ENCODE data around the gene PRTN3.
"Not testable (repeated sequence)": the region's sequence is repeated elsewhere in the genome, so short reads cannot be mapped to it uniquely, and the experiment has no call there.

The PRTN3 gene

GRCh38 chr19:815775-816499 lies 24.9 kb upstream of the PRTN3 start:
- DNase-seq = no peak

GRCh38 chr19:816500-816857 lies 24.3 kb upstream of the PRTN3 start:
- DNase-seq = no peak

GRCh38 chr19:820212-820611 lies 20.6 kb upstream of the PRTN3 start:
- not testable (repeated sequence) for DNase-seq

GRCh38 chr19:821231-821824 lies 19.5 kb upstream of the PRTN3 start:
- no peak for DNase-seq

GRCh38 chr19:821825-822503 lies 18.8 kb upstream of the PRTN3 start, which contains the start of gene PLPPR3:
Gene PLPPR3 (minus strand): TSS chr19:821955. CDS start chr19:821559, 396 bp downstream.
- DNase-seq = no peak

GRCh38 chr19:823565-824121 lies 17.2 kb upstream of the PRTN3 start:
- no peak for DNase-seq

GRCh38 chr19:824885-825284 lies 15.9 kb upstream of the PRTN3 start:
- DNase-seq = no peak

- DNase-seq = no peak
Measured at GRCh38 chr19:825897-826644, 14.7 kb upstream of the PRTN3 start.

GRCh38 chr19:827314-827709 lies 13.5 kb upstream of the PRTN3 start:
- no peak for DNase-seq

- DNase-seq = no peak
Measured at GRCh38 chr19:827710-828321, 13.0 kb upstream of the PRTN3 start, which contains the start of gene AZU1. Gene AZU1 (plus strand): TSS chr19:827837. CDS start chr19:827847, 10 bp downstream.

GRCh38 chr19:829129-829758 lies 11.6 kb upstream of the PRTN3 start:
- DNase-seq = no peak

- DNase-seq = no peak
Measured at GRCh38 chr19:831407-832369, 9.1 kb upstream of the PRTN3 start.

GRCh38 chr19:834216-834615 lies 6.6 kb upstream of the PRTN3 start:
- DNase-seq = no peak

- DNase-seq = no peak
Measured at GRCh38 chr19:835210-835810, 5.5 kb upstream of the PRTN3 start.

GRCh38 chr19:842802-843179 lies 2.0 kb downstream of the PRTN3 start:
- not testable (repeated sequence) for DNase-seq

- DNase-seq = no peak
Measured at GRCh38 chr19:843180-843835, 2.5 kb downstream of the PRTN3 start.

GRCh38 chr19:843836-844545 lies 3.2 kb downstream of the PRTN3 start:
- DNase-seq = peak in 1 of 5 experiments; percentile 32

GRCh38 chr19:844546-844971 lies 3.8 kb downstream of the PRTN3 start:
- DNase-seq = no peak

Measured in T-helper 2 cell (primary cell).